Stimulated activated naive CD4-positive, alpha-beta T cell (primary cell): ENCODE results near the gene EPAS1.
A peak's percentile ranks its signal among the peaks of the same experiment; 100 is the strongest.

Experiments used
- DNase-seq, 6 experiments: peaks; one replicate each; lab custom pipeline; 2025; lab: John Stamatoyannopoulos, UW

Gene EPAS1

DNA sequence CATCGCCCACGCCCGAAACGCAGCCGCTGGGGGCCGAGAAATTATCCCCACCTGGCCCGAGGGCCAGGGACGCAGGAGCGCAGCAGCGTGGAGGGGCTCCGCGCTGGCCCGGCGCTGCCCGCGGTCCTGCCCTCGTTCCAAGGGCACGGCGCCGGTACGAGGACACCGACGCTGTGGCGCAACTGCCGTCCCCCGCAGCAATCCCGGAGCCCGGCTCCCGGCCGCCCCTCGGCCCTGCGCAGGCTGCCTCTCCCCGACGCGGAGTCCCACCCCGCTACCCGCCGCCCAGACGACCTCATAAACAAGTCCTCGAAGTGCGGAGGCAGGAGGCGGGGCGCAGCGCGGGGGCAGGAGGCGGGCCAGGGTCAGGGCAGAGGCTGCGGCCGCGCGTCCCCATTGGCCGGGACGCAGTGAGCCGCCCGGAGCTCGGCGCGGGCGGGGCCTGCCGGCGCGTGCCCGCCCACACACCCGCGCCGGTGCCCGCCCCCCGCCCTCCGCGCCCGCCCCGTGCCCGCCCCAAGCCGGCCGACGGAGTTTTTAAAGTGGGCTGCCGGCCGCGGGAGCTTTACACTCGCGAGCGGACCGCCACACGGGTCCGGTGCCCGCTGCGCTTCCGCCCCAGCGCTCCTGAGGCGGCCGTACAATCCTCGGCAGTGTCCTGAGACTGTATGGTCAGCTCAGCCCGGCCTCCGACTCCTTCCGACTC lies at the start of gene EPAS1:
Gene EPAS1, plus strand, starts transcription at position 568 of the 706 bp plus-strand sequence. CDS start 505 bp downstream, outside the sequence.
- peak; percentile 28 to 79 (median 55) for DNase-seq

GRCh38 chr2:46248171-46248570 lies 49.0 kb upstream of the EPAS1 start:
- DNase-seq, result no peak

DNA sequence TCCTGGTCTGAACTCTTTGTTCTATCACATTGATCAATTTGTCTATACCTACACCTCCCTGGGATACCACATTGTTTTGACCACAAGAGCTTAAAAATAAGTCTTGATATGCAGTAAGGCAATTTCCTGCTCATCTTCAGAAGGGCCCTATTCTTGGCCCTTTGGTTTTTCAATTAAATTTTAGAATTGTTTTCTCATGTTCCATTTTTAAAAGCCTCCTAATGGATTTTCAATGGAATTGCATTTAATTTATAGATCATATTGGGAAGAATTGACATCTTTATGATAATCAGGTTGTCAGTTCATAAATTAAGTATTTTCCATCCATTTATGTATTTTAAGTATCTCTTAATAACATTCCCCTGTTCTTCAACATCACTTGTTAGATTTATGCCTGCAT lies 47.6 kb upstream of the EPAS1 start:
- no peak for DNase-seq

DNA sequence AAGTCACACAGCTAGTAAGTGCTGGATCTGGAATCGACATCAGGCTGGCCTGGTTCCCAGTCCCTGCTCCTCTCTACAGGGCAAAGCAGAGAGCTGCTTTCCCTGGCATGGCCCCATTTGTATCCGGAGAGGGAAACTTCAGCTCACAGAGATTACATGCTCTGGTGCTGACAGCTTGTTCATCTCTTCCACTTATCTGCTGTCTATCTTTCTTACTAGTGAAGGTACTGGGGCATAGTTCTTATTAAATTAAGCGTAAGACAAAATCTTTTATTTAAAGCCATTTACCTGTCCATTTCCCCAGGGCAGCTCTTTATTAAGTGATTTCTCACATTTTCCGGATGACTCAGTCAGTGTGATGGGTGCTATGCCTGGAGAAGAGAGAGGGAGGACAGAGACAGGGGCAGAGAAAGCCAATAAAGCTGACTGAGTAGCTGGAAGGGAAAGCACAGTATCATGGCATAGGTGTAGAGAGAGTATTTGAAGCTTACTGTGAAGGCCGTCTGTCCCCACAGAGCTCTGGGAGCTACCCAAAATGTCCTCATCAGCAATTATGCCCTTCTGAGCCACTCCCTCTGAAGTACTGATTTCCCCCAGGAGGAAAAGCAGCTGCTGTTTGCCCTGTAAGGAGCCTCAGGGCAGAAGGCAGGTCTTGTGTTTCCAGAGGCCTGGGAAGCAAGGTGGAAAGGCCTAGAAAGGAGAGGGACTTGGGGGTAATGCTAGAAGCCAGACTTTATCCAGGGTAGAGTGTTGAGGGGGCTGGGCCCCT lies 44.1 kb upstream of the EPAS1 start:
- no peak for DNase-seq

DNA sequence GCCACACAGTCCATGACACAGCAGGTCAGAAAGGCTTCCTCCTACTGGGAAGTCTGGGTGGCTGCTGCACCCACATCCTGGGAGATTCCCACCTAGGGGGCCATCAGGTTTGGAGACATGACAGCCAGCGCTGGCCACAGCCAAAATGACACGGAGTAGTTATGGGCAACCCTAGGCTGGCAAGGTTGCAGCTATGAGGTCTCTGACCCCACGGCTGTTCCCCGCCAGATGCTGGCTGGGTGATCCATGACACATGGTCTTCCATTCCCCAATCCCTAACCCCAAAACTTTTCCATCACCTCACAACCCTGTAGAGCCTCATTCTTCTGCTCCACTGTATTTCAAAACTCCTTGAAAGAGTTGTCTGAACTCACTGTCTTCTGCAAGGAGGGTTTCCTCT lies 42.7 kb upstream of the EPAS1 start:
- no peak for DNase-seq

- DNase-seq, result no peak
Measured at GRCh38 chr2:46256563-46257142, 40.6 kb upstream of the EPAS1 start.

DNA sequence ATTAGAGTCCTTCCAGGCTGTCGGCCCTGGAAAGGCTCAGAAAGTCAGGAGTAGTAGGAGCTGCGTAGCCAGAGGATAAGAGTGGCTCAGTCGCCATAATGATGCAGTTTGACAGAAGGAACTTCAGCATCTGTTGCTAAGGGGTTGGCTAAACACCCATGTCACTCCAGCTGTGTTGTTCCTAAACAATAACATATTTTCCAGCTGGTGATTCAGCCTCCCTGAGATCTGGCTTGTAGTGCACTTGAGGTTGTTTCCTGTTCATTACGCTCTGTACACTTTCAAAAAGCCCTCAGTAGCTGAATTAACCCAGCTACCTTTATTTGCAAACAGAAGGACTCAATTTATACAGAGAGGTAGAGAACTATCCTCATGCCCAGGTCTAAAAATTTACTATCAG lies 39.7 kb upstream of the EPAS1 start:
- DNase-seq, result no peak

GRCh38 chr2:46257980-46258379 lies 39.2 kb upstream of the EPAS1 start:
- DNase-seq, result no peak

DNA sequence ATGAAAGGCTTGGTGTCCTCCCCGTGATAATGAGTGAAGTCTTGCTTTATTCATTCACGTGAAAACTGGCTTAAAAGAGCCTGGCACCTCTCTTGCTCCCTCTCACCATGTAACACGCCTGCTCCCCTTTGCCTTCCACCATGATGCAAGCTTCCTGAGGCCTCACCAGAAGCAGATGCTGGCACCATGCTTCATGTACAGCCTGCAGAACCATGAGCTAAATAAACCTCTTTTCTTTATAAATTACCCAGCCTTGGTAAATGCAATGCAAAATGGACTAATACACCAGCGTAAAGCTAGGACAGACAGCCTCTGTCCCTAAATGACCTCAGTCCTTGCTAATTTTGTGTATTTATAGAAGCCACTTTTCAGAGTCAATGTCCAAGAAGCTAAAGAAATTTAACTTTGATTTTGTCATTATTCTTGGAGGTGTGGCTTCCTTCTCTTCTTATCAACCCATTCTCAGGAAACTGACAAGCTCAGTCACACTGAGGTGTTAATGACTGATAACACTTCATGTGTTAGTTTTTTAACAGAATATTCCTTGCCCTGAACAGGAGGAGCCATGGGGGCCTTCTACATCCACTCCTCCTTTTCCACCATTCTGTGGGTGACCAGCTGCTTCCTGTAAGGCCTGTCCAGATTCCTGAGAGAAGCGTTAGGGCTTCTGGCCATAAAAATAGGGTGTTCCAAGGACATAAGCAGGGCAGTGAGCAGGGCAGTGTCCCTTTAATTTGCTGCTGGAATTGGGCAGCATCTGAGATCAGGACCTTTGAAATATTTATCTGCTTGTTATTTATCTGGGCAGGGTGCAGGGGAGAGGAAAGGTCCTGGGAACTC lies 38.0 kb upstream of the EPAS1 start:
- DNase-seq, result no peak

- no peak for DNase-seq
Measured at GRCh38 chr2:46259777-46260168, 37.4 kb upstream of the EPAS1 start.

GRCh38 chr2:46260305-46260704 lies 36.9 kb upstream of the EPAS1 start:
- DNase-seq, result no peak

DNA sequence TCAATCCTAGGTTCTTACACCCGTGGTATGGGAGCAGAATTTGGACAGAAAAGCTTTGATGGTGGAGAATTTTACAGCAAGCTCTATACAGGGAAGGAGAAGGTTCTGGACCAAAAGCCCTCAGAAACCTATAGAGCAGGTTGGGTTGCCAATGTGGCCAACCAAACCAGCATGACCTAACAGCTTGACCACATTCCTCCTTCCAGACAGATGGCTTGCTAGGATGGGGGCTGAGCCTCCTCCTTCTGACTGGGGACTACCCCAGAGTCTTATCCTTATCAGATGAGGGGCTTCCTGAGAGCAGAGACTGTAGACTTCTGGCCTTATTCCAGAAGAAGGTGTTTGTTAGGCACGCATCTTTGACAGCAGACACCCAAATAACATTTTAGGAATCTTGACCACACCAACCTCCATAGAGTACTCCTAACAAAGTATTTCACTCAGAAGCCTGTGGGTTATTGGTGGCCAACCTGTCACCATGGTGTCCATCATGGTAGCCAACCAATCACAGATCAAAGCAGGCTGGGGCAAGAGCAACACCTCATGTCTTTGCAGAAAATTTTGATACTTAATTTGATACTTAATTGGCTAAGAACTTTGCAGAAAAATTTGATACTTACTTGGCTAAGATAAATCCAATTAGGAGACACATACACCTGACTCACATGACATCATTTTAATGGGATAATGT lies 34.8 kb upstream of the EPAS1 start:
- DNase-seq, result no peak

DNA sequence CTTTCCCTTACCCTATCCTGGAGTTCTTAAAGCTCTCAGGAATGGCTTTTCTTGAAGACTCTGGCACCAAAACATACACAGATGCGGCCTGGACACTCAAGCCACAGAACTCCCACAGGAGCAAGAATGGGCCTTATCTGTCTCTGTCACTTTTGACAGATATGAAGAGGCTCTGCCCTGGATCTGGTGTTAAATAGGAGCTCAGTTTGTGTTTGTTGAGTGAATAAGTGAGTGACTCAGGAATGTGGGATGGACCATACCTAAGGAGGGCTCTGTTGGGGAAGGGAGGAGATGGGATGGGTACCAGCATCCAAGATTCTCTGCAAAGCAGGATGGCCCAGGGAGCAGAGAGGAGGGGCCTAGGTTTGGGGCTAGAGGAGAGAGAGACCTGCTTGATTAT lies 33.9 kb upstream of the EPAS1 start:
- no peak for DNase-seq

DNA sequence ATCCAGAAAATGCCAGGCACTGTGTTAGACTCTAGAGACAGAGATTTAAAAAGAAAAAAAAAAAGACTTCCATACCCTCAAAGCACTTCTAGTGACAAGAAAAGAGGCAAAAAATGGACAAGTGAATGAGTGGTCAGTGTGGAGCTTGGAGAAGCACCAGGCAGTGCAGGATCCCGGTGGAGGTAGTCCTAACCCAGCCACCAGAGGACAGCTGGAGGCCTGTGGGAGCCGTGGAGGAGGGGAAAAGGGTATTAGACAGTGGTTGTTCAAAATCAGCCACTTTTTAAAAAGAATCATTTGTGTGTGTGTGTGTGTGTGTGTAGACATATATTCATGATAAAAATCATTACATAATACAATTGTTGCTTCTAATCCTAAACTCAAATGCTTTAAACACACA lies 32.8 kb upstream of the EPAS1 start:
- DNase-seq, result no peak

DNA sequence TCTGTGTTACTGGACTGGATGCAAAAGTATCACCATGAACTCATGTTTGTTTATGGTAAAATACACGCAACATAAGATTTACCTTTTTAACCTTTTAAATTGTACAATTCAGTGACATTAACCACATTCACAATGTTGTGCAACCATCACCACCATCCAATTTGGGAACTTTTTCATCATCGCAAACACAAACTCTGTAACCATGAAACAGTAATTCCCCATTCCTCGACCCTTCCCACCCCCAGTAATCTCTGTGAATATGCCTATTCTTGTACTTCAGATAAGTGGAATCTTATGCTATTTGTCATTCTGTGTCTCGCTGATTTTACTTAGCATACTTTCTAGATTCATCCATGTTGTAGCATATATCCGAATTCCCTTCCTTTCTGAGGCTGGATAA lies 31.1 kb upstream of the EPAS1 start:
- DNase-seq, result no peak

DNA sequence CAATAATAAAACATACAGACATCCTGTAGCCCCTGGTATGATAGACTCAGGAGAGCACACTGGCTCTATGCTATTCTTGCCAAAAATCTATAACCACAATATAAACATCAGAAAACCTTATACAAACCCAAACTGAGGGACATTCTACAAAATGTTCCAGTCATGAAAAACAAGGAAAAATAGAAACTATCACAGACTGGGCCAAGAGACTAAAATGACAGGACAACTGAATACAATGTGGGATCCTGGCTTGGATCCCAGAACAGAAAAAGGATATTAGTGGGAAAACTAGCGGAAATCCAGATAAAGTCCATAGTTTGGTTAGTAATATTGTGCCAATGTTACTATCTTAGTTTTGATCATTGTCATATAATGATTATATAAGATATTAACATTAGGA lies 29.6 kb upstream of the EPAS1 start:
- DNase-seq, result no peak

DNA sequence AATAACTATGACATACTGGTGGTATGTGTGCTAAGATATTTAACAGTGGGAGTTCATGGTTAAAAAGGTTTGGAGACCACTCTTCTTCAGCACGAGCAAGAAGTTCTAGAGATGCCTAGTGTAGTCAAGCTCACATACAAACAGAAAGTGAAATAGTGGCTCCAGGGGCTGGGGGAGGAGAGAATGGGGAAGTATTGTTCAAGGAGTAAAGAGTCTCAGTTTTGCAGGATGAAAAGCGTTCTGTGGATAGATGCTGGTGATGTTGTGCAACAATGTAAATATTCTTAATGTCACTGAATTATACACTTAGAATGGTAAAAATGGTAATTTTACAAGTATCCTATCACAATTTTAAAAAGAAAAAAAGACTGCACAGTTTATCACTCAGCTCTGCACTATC lies 29.0 kb upstream of the EPAS1 start:
- DNase-seq, result no peak

- no peak for DNase-seq
Measured at GRCh38 chr2:46269001-46269400, 28.2 kb upstream of the EPAS1 start.

DNA sequence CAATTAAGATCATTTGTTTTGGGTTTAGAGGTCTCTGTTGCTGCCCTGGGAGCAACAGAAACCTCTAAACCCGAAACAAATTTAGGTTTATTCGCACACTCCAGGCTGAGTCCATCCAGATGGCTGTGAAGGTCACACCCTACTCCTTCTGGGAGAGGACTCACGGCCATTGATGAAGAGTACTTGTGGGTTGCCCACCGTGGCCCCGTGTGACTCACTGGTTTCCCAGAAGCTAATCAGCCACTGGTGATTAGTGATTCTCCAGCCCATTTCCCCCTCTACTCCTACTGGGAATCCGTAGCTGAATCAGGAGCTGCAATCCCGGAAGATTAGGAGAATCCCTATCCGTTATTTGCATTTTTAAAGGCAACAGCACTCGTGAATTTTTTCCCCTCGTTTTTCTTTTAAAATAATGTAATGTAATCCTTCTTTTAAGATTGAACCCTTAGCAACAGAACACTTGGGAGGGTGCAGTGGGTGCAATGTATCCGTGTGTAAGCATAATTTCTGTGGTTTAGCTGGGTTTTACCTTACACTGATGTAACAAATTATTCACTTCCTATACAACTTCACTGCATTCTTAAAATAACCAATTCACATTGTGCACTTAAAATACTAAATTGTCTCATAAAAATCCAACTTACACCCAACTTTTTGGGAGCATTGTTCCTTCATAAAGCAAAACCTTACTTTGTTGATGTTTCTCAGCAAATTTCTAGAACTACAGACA lies 27.5 kb upstream of the EPAS1 start:
- DNase-seq, result no peak

- DNase-seq, result no peak
Measured at GRCh38 chr2:46270384-46270783, 26.8 kb upstream of the EPAS1 start.

- DNase-seq, result no peak
Measured at GRCh38 chr2:46273225-46273863, 23.9 kb upstream of the EPAS1 start.
